Panc1 (cell line): Measurements from ENCODE around the gene TSHR.

Experiments used
- CTCF ChIP-seq: fragments of 450-650 bp; IDR thresholded peaks from 2 replicates; pipeline ENCODE4 v1.5.1; 2017; ENCODE audit warnings: mild to moderate bottlenecking
- SIN3A ChIP-seq: IDR thresholded peaks from 2 replicates; pipeline ENCODE4 v1.6.1; 2012; ENCODE audit warnings: low read depth, mild to moderate bottlenecking, low read length, moderate library complexity, borderline replicate concordance; ENCODE audit not compliant: insufficient read depth
- TF ChIP-seq, protein P1 (sequence below), 2 experiments: IDR thresholded peaks; 2 replicates each; pipeline ENCODE4 v1.6.1; 2011 to 2012; ENCODE audit warnings: low read depth in 2 of 2, control low read depth in 1 of 2, low read length in 1 of 2, mild to moderate bottlenecking in 1 of 2, moderate library complexity in 1 of 2; ENCODE audit not compliant: insufficient read depth in 1 of 2

DNA sequence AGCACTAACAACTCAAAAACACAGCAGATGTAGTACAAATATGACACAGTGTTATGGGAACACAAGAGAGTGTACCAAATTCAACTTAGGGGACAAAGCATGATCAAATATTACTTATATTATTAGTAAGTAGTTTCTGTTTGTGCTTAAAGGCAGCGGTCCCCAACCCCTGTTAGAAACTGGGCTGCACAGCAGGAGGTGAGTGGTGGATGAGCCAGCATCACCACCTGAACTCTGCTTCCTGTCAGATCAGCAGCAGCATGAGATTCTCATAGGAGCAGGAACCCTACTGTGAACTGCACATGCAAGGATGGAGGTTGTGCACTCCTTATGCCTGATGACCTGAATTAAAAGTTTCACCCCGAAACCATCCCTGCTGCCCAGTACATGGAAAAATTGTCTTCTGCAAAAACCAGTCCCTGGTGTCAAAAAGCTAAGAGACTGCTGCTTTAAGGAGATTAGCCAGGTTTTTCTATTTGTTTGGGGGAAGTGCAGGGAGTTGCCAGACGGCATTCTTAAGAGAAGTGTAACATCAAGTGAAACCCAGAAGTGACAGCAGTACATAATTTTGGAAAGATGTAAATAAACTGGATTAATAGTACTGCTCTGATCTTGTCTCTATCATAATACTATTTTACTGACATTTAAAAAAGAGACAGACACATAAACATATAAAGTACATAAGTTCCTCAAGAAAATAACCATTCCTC lies 238.7 kb downstream of the TSHR start:
- TF ChIP-seq, protein P1, sequence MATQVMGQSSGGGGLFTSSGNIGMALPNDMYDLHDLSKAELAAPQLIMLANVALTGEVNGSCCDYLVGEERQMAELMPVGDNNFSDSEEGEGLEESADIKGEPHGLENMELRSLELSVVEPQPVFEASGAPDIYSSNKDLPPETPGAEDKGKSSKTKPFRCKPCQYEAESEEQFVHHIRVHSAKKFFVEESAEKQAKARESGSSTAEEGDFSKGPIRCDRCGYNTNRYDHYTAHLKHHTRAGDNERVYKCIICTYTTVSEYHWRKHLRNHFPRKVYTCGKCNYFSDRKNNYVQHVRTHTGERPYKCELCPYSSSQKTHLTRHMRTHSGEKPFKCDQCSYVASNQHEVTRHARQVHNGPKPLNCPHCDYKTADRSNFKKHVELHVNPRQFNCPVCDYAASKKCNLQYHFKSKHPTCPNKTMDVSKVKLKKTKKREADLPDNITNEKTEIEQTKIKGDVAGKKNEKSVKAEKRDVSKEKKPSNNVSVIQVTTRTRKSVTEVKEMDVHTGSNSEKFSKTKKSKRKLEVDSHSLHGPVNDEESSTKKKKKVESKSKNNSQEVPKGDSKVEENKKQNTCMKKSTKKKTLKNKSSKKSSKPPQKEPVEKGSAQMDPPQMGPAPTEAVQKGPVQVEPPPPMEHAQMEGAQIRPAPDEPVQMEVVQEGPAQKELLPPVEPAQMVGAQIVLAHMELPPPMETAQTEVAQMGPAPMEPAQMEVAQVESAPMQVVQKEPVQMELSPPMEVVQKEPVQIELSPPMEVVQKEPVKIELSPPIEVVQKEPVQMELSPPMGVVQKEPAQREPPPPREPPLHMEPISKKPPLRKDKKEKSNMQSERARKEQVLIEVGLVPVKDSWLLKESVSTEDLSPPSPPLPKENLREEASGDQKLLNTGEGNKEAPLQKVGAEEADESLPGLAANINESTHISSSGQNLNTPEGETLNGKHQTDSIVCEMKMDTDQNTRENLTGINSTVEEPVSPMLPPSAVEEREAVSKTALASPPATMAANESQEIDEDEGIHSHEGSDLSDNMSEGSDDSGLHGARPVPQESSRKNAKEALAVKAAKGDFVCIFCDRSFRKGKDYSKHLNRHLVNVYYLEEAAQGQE (IDR thresholded peaks at IDR 0.05; ENCODE audit: insufficient read depth in 1 of 2, low read depth in 2 of 2, low read length in 1 of 2): no peak
- no peak for TF ChIP-seq CTCF
- no peak for TF ChIP-seq SIN3A
